ENCODE results near the gene RNF126.
"Not testable (repeated sequence)": the region's sequence is repeated elsewhere in the genome, so short reads cannot be mapped to it uniquely, and the experiment has no call there.

RNF126 gene

GRCh38 chr19:639253-640160 is 23.5 kb downstream of the RNF126 start, which contains the start of gene FGF22:
FGF22 (plus strand) TSS chr19:639879; CDS start chr19:639926, 47 bp downstream.
- DNase-seq (ENCODE audit: extremely low spot score): peak; percentile 97
- ChIA-PET POLR2A (no interaction called here), CTCF (no interaction called here)
- TF ChIP-seq FOXM1 (IDR thresholded peaks at IDR 0.05; ENCODE audit: borderline replicate concordance) (no peak), L3MBTL2 (conservative IDR thresholded peaks at IDR 0.05) (0 out of 2 replicates have a peak, but pooled peaks have one; percentile 5)

DNA sequence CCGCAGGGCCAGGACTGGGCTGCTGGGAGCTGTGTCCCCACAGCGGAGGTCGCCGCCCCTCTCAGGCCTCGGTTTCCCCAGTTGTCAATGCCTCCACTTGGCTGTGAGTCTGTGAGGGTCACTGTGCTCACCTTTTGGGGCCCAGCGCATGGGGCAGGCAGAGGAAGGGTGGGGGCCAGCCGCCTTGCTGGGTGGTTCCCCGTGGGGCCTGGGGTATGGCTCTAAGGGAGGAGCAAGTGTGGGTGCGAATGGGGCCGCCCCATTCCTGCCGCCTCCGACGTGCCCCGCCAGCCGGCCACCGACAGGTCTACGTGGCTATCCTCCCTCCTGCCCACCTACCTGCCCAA is 24.1 kb downstream of the RNF126 start:
- POLR2A ChIA-PET: no interaction called here
- no peak for TF ChIP-seq FOXM1 (IDR thresholded peaks at IDR 0.05; ENCODE audit: borderline replicate concordance)
- TF ChIP-seq HDGF (IDR thresholded peaks at IDR 0.05; ENCODE audit: borderline replicate concordance): no peak
- DNase-seq (ENCODE audit: extremely low spot score): no peak
- CTCF ChIA-PET: no interaction called here

DNA sequence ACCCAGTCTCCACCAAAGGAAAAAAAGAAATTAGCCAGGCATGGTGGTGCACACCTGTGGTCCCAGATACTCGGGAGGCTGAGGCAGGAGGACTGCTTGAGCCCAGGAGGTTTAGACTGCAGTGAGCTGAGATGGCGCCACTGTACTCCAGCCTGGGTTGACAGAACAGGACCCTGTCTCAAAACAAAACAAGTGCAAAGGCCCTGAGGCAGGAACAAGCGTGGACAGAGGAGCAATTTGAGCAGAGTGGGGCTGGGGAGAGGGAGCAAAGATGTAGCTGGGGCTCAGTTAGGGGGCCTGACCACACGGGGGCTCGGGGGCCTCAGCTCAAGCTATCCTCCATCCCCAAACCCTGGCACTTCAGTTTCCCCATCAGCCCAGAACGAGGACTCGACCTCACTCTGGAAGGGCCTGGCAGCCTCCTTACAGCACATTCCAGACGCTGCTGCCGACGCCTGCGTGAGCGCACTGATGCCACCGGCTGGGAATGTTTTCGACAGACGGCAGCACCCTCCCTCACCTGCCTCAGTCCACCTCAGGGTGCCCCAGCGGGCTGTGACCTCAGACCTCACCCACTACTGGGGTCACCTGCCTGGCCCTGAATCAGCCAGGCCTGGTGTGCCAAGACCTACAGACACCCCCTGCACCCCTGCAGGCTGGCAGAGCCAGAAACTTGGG is 27.9 kb downstream of the RNF126 start:
- ChIA-PET POLR2A (interaction anchor here (0.7 to 2.2 kb wide), 3 partner anchors 10 to 61 kb away, joined by 3 to 8 read pairs (median 3); partner anchors contain the start of gene RNF126), CTCF (no interaction called here)

GRCh38 chr19:633786-634639 is 29.0 kb downstream of the RNF126 start:
- no peak for TF ChIP-seq FOXK2 (IDR thresholded peaks at IDR 0.05)
- peak; percentile 89 for TF ChIP-seq ZNF384 (IDR thresholded peaks at IDR 0.05)
- POLR2A ChIA-PET: interaction anchor here (0.7 to 2.2 kb wide), 5 partner anchors 9 to 173 kb away, joined by 3 to 8 read pairs (median 3); partner anchors contain the start of gene RNF126
- no peak for DNase-seq (ENCODE audit: extremely low spot score)
- CTCF ChIA-PET: no interaction called here

More for the DNA sequence above, 27.9 kb downstream of the RNF126 start:
- TF ChIP-seq ZNF384 (IDR thresholded peaks at IDR 0.05): no peak
- no peak for DNase-seq (ENCODE audit: extremely low spot score)

DNA sequence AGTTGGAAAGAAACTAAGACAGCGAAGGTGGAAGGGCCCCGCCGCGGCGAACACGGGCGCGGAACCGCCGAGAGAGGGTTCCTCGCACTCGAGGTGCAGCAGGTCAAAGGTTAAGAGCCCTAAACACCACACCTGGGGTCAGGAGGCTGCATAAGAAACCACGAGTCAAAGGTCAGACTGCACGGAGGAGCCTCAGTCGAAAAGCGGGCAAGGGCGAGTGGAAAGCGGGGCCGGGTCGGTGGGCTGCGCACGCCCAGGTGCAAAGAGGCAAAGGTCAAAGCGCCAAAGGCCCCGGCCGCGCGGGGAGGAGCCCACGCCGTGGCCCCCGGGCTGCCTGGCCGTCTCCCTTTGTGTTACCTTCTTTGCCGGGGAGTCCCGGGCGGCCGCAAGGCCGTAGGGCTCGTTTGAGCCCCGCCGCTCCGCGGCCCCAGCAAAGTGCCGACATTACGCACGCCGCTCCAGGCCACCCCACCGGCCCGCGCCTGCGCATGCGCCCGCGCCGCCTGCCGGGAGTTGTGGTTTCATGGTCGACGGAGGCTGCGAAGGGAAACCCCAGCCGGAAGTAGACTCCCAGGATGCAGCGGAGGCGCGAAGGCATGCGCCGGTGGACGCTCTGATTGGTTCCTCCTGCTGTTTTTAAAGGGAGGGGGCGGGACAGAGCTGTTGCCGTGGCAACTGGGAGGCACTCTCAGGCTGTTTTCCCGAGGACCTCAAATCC is 29.8 kb downstream of the RNF126 start, which contains the start of gene POLRMT:
Gene POLRMT, minus strand, starts transcription at position 470 of the 718 bp plus-strand sequence. Its CDS starts 25 bp downstream, at position 445.
- peak; percentile 100 for DNase-seq (ENCODE audit: extremely low spot score)
- ChIA-PET POLR2A (interaction anchor here (0.7 to 2.2 kb wide), 3 partner anchors 9 to 172 kb away, joined by 3 to 8 read pairs (median 4); partner anchors contain the start of gene RNF126), CTCF (no interaction called here)
- TF ChIP-seq FOXM1 (IDR thresholded peaks at IDR 0.05; ENCODE audit: borderline replicate concordance): no peak
- peak; percentile 67 for TF ChIP-seq ELF4 (IDR thresholded peaks at IDR 0.05)
- TF ChIP-seq, protein P1, sequence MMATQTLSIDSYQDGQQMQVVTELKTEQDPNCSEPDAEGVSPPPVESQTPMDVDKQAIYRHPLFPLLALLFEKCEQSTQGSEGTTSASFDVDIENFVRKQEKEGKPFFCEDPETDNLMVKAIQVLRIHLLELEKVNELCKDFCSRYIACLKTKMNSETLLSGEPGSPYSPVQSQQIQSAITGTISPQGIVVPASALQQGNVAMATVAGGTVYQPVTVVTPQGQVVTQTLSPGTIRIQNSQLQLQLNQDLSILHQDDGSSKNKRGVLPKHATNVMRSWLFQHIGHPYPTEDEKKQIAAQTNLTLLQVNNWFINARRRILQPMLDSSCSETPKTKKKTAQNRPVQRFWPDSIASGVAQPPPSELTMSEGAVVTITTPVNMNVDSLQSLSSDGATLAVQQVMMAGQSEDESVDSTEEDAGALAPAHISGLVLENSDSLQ (IDR thresholded peaks at IDR 0.05): peak; percentile 98
- peak; percentile 88 for TF ChIP-seq L3MBTL2 (conservative IDR thresholded peaks at IDR 0.05)
- no peak for TF ChIP-seq ARNT (IDR thresholded peaks at IDR 0.05)
- TF ChIP-seq NFRKB (IDR thresholded peaks at IDR 0.05): no peak

DNA sequence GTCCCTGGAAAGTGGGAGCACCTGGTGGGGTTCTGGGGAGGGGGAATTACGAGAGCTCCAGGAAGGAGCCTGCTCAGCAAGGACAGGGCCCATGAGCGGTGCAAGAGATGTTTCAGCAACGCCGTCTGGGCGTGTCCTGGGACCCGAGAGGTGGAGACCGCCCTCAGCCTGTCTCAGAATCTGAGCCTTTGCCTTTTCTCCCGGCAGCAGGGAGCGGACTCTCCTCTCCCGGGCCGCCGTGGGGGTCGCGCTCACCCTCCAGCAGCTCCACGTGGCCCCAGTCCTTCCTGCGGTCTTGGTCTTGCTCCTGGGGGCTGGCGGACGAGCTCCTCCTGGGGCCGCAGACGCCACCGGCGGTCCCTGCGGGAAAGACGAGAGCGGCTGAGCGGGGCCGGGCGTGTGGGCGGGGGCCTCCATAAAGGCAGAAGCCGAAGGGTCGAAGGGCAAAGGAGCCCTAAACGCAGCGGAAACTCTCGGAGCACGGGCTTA is 30.4 kb downstream of the RNF126 start:
- TF ChIP-seq TARDBP (IDR thresholded peaks at IDR 0.05) (no peak), SUZ12 (IDR thresholded peaks at IDR 0.05) (no peak), FOXM1 (IDR thresholded peaks at IDR 0.05; ENCODE audit: borderline replicate concordance) (no peak), SP1 (IDR thresholded peaks at IDR 0.05) (no peak), NFRKB (IDR thresholded peaks at IDR 0.05) (no peak), FOXA1 (IDR thresholded peaks at IDR 0.05) (no peak), LEF1 (IDR thresholded peaks at IDR 0.05; ENCODE audit: borderline replicate concordance) (no peak), CTBP1 (IDR thresholded peaks at IDR 0.05; ENCODE audit: borderline replicate concordance) (no peak), ELF4 (IDR thresholded peaks at IDR 0.05) (no peak)
- POLR2A ChIA-PET: no interaction called here
- peak; percentile 68 for DNase-seq (ENCODE audit: extremely low spot score)
- CTCF ChIA-PET: no interaction called here

GRCh38 chr19:629961-630714 is 32.9 kb downstream of the RNF126 start:
- ChIA-PET POLR2A (no interaction called here), CTCF (no interaction called here)
- no peak for TF ChIP-seq TARDBP (IDR thresholded peaks at IDR 0.05)
- TF ChIP-seq SP1 (IDR thresholded peaks at IDR 0.05): no peak
- no peak for TF ChIP-seq FOXK2 (IDR thresholded peaks at IDR 0.05)
- no peak for TF ChIP-seq FOXA1 (IDR thresholded peaks at IDR 0.05)
- TF ChIP-seq HDGF (IDR thresholded peaks at IDR 0.05; ENCODE audit: borderline replicate concordance): no peak
- no peak for TF ChIP-seq L3MBTL2 (conservative IDR thresholded peaks at IDR 0.05)
- TF ChIP-seq ARNT (IDR thresholded peaks at IDR 0.05): no peak
- TF ChIP-seq ELF4 (IDR thresholded peaks at IDR 0.05): no peak
- no peak for TF ChIP-seq SUZ12 (IDR thresholded peaks at IDR 0.05)
- DNase-seq (ENCODE audit: extremely low spot score): no peak

DNA sequence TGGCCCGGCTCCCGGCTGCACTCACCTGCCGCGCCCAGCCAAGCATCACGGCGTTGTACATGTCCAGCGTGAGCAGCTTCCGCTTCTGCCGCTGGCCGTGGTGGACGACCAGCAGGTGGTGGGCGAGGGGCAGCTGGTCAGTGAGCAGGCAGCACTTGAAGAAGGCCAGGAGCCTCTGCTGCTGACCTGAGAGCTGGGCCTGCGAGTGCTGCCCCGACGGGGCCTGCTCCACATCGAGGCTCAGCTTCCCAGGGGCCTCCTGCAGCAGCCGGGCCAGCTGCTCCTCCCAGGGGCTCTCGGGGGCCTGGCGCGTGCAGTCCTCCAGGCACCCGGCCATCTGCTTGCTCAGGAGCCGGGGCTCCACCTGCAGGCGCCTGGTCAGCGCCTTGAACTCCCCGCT is 33.5 kb downstream of the RNF126 start:
- POLR2A ChIA-PET; CTCF ChIA-PET; DNase-seq (ENCODE audit: extremely low spot score): not testable (repeated sequence)
